Suppressor macrophage (primary cell): ENCODE results near the gene TMEM132E.
A peak's percentile ranks its signal among the peaks of the same experiment; 100 is the strongest.

ENCODE experiments used
- DNase-seq, 4 experiments: peaks; one replicate each; pipeline ENCODE4 v3.0.0-alpha.2; 2020 to 2022

Gene TMEM132E

DNA sequence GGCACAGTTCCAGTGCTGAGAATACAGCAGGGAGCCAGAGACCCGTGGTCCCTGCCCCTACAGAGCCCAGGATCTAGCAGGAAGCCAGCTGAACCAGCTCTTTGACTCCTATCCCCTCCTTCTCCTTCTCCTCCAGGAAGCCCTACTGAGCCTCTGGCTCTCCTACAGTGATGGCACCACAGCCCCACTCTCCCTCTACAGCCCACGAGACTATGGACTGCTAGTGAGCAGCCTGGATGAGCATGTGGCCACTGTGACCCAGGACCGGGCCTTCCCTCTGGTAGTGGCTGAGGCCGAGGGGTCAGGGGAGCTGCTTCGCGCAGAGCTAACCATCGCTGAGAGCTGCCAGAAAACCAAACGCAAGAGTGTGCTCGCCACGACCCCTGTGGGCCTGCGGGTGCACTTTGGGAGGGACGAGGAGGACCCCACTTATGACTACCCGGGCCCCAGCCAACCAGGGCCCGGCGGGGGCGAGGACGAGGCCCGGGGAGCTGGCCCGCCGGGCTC, 57.7 kb downstream of the TMEM132E start:
- no peak for DNase-seq

- DNase-seq = peak; percentile 85 to 92 (median 89)
These were observed 58.5 kb downstream of the TMEM132E start for GRCh38 chr17:34637548-34638525.

- DNase-seq = no peak
These were observed 59.3 kb downstream of the TMEM132E start for GRCh38 chr17:34638526-34639260.

GRCh38 chr17:34639706-34640425, 60.5 kb downstream of the TMEM132E start:
- DNase-seq = no peak

GRCh38 chr17:34641368-34641767, 62.0 kb downstream of the TMEM132E start:
- no peak for DNase-seq

- no peak for DNase-seq
These were observed 65.7 kb downstream of the TMEM132E start for GRCh38 chr17:34644941-34645550.

- DNase-seq = no peak
These were observed 66.2 kb downstream of the TMEM132E start for GRCh38 chr17:34645594-34645993.

- DNase-seq = no peak
These were observed 68.1 kb downstream of the TMEM132E start for GRCh38 chr17:34647511-34647910.

GRCh38 chr17:34650051-34650750, 70.8 kb downstream of the TMEM132E start:
- no peak for DNase-seq

GRCh38 chr17:34651402-34651811, 72.0 kb downstream of the TMEM132E start:
- no peak for DNase-seq

- no peak for DNase-seq
These were observed 72.7 kb downstream of the TMEM132E start for GRCh38 chr17:34652021-34652555.

- no peak for DNase-seq
These were observed 74.1 kb downstream of the TMEM132E start for GRCh38 chr17:34653511-34653910.

GRCh38 chr17:34654276-34654880, 75.0 kb downstream of the TMEM132E start:
- DNase-seq = no peak

DNA sequence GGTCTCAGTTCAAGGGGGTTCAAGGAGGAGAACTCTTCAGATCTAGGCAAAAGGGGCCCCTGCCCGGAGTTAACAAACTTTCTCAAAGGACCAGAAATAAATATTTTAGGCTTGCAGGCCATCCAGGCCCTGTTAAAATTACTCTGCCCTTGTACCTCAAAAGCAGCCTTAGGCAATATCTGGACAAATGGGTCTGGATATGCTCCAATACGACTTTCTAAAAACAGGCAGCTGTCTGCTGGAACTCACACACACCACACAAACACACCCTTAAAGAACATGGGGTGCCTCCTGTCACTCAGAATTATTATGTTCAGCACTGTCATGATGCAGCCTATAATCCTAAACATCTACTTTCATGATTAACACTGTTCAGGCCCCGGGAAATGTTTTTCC, 75.5 kb downstream of the TMEM132E start:
- DNase-seq = no peak

GRCh38 chr17:34656801-34657200, 77.4 kb downstream of the TMEM132E start:
- no peak for DNase-seq

DNA sequence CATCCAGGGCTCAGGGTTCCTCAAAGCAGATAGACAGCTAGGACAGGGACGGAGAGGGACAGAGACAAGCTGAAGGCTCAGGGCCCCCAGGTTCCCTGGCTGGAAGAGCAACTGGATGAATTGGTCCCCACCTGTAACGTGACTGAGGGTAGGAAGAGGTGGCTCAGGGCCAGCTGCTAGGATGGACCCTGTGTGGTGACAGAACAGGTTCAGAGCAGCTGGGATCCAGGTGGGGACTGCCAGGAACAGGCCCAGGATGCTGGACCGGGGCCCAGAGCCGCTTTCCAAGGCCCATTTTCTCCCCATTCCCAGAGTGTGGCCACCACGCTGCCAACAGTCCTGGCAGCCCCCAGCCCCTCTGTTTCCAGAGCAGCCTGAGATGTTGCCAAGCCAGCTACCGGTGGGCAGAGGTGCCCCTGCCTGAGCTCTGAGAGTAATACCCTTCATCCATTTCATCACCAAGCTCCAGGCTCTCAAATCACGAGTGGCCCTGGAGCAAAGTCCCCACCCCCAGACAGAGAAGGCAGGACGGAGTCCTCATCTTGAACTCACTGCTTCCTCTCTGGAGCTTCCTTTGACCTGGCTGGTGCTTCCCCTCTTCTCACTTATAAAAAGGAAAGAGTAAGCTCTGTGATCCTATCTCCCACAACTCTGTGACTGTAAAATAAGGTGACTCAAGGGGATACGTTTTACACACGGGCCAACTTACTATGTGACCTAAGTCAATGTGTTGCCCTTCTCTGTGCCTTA, 79.6 kb downstream of the TMEM132E start:
- DNase-seq = no peak

- no peak for DNase-seq
These were observed 84.3 kb downstream of the TMEM132E start for GRCh38 chr17:34663714-34664113.

GRCh38 chr17:34665150-34665806, 85.9 kb downstream of the TMEM132E start:
- DNase-seq = peak in 1 of 4 experiments; percentile 2
